Small intestine (tissue), 7 donors: ENCODE data around the gene TRIM46. TPM values are rescaled to one million over a fixed set of nuclear protein-coding genes. Genes with fewer than 3 reads are reported as not detected.

Source experiments
- DNase-seq, 2 donors: peaks; one replicate each; pipeline versions ENCODE4 v3.0.0 to v3.0.0-alpha.2; 2013
- FAIRE-seq: peaks from 2 replicates; lab custom pipeline; 2012; peaks lifted over from hg19 to GRCh38; lab: Jason Lieb, UNC
- H3K27ac ChIP-seq, 3 donors: one replicate each; pipeline ENCODE4 v1.5.1; 2013; ENCODE audit warnings: low read length in 2 of 3, mild to moderate bottlenecking in 2 of 3, control low read depth in 1 of 3, inconsistent platforms in 1 of 3, low read depth in 1 of 3, moderate library complexity in 1 of 3
- H3K27me3 ChIP-seq, 3 donors: one replicate each; pipeline ENCODE4 v1.6.1; 2013; ENCODE audit warnings: low read length in 3 of 3, inconsistent platforms in 1 of 3; ENCODE audit not compliant: control insufficient read depth in 3 of 3, insufficient read depth in 3 of 3
- H3K36me3 ChIP-seq, 3 donors: one replicate each; pipeline ENCODE4 v1.6.1; 2013; ENCODE audit warnings: low read length in 3 of 3, inconsistent platforms in 1 of 3, low read depth in 1 of 3, mild to moderate bottlenecking in 1 of 3, moderate library complexity in 1 of 3; ENCODE audit not compliant: control insufficient read depth in 3 of 3, insufficient read depth in 2 of 3
- H3K4me1 ChIP-seq, 3 donors: one replicate each; pipeline ENCODE4 v1.6.1; 2013; ENCODE audit warnings: low read length in 2 of 3, inconsistent platforms in 1 of 3, low read depth in 1 of 3, mild to moderate bottlenecking in 1 of 3, moderate library complexity in 1 of 3; ENCODE audit not compliant: control insufficient read depth in 3 of 3, insufficient read depth in 2 of 3
- H3K4me3 ChIP-seq, 3 donors: one replicate each; pipeline ENCODE4 v1.5.1; 2013; ENCODE audit warnings: low read length in 3 of 3, control low read depth in 1 of 3, inconsistent platforms in 1 of 3, low read depth in 1 of 3, mild to moderate bottlenecking in 1 of 3, moderate library complexity in 1 of 3
- H3K9me3 ChIP-seq, 2 donors: one replicate each; pipeline ENCODE4 v1.6.1; 2013; ENCODE audit warnings: low read depth in 1 of 2, low read length in 1 of 2; ENCODE audit not compliant: control insufficient read depth in 2 of 2, insufficient read depth in 1 of 2
- WGBS, 3 donors: extraction: QIAGEN DNeasy Blood & Tissue Kit; methylation state at CpG; one replicate each; pipeline ENCODE4 v1.1.7; 2013; 5-methylcytosine and 5-hydroxymethylcytosine counted together
- polyA plus RNA-seq, 4 donors: library from polyadenylated mRNA; stranded (reverse) in 3 of 4; unstranded in 1 of 4; fragments of 200-250 nt in 3 of 4; fragments of 120-200 nt in 1 of 4; gene quantifications; one replicate each; pipeline versions ENCODE4 v1.2.1 to v1.2.3, GENCODE V29; 2013
- donor health status: healthy with polysubstance abuse.
- donor health status: control.
- donor health status: control.
- donor health status: Bipolar disorder and iron deficiency.
- donor health status: healthy.

Gene TRIM46
- polyA plus RNA-seq, 4 donors: 0.27 to 0.64 (median 0.57) TPM; not detected in 1

- H3K27me3 ChIP-seq: peaks cover 0 to 6% (median 0%) of the 10 kb centered on the region in 3 donors
- peak overlapping the region; percentile 79 to 100 (median 96) for H3K27ac ChIP-seq
- H3K4me3 ChIP-seq: peak overlapping the region; percentile 60 to 93 (median 85)
- H3K36me3 ChIP-seq: peaks cover 0 to 34% (median 3%) of the 10 kb centered on the region in 3 donors
- DNase-seq (peak in 1 of 2 donors; percentile 35), FAIRE-seq (no peak)
- H3K9me3 ChIP-seq: no peaks in the 10 kb centered on the region
- WGBS, 3 donors: 1 to 3% (median 3%) methylated on average over 15 to 17 of the region's 17 CpGs
- peaks cover 0 to 55% (median 6%) of the 10 kb centered on the region in 3 donors for H3K4me1 ChIP-seq
These were observed 45.5 kb upstream of the TRIM46 start for GRCh38 chr1:155127967-155128754.

GRCh38 chr1:155128755-155129473 is 44.7 kb upstream of the TRIM46 start:
- 6 to 13% (median 10%) methylated on average over 12 to 14 of the region's 14 CpGs for WGBS, 3 donors
- Histone ChIP-seq H3K9me3 (no peaks in the 10 kb centered on the region), H3K4me3 (peak overlapping the region; percentile 60 to 93 (median 85)), H3K27ac (peak overlapping the region; percentile 79 to 100 (median 96)), H3K27me3 (peaks cover 0 to 6% (median 0%) of the 10 kb centered on the region in 3 donors), H3K36me3 (peaks cover 0 to 42% (median 3%) of the 10 kb centered on the region in 3 donors), H3K4me1 (peaks cover 0 to 58% (median 6%) of the 10 kb centered on the region in 3 donors)
- FAIRE-seq (no peak), DNase-seq (peak; percentile 93 to 97)

GRCh38 chr1:155130272-155131006 is 43.2 kb upstream of the TRIM46 start:
- FAIRE-seq (no peak), DNase-seq (peak; percentile 23 to 39)
- Histone ChIP-seq H3K4me1 (peaks cover 0 to 58% (median 0%) of the 10 kb centered on the region in 3 donors), H3K4me3 (peak overlapping the region; percentile 16 to 93 (median 85)), H3K27ac (peak overlapping the region; percentile 79 to 100 (median 96)), H3K36me3 (peaks cover 0 to 53% (median 6%) of the 10 kb centered on the region in 3 donors), H3K9me3 (no peaks in the 10 kb centered on the region), H3K27me3 (peaks cover 0 to 6% (median 0%) of the 10 kb centered on the region in 3 donors)
- 3 to 26% (median 11%) methylated on average over 6 of the region's 6 CpGs for WGBS, 3 donors

GRCh38 chr1:155131285-155131684 is 42.4 kb upstream of the TRIM46 start:
- Histone ChIP-seq H3K27me3 (no peaks in the 10 kb centered on the region), H3K27ac (peak overlapping the region; percentile 13 to 100 (median 96)), H3K36me3 (peaks cover 0 to 53% (median 6%) of the 10 kb centered on the region in 3 donors), H3K4me1 (peaks cover 0 to 49% (median 0%) of the 10 kb centered on the region in 3 donors), H3K9me3 (no peaks in the 10 kb centered on the region), H3K4me3 (peak overlapping the region in 1 of 3 donors; percentile 93)
- peak in 1 of 2 donors; percentile 91 for DNase-seq
- no peak for FAIRE-seq
- WGBS, 3 donors: 26 to 62% (median 44%) methylated on average over 8 of the region's 8 CpGs

GRCh38 chr1:155131856-155132255 is 41.8 kb upstream of the TRIM46 start:
- Histone ChIP-seq H3K36me3 (peaks cover 0 to 55% (median 6%) of the 10 kb centered on the region in 3 donors), H3K9me3 (no peaks in the 10 kb centered on the region), H3K4me3 (peak overlapping the region in 1 of 3 donors; percentile 93), H3K4me1 (peaks cover 1 to 46% (median 2%) of the 10 kb centered on the region in 3 donors), H3K27ac (peak overlapping the region; percentile 13 to 100 (median 96)), H3K27me3 (no peaks in the 10 kb centered on the region)
- 24 to 46% (median 37%) methylated on average over 2 of the region's 2 CpGs for WGBS, 3 donors
- FAIRE-seq (no peak), DNase-seq (peak; percentile 5 to 15)

GRCh38 chr1:155133799-155134281 is 39.8 kb upstream of the TRIM46 start:
- Histone ChIP-seq H3K27me3 (no peaks in the 10 kb centered on the region), H3K4me3 (no peak overlapping the region), H3K4me1 (peaks cover 4 to 49% (median 7%) of the 10 kb centered on the region in 3 donors), H3K9me3 (no peaks in the 10 kb centered on the region), H3K36me3 (peaks cover 0 to 72% (median 6%) of the 10 kb centered on the region in 3 donors), H3K27ac (peak overlapping the region; percentile 96 to 99 (median 98))
- FAIRE-seq: no peak
- WGBS, 3 donors: 27 to 64% (median 36%) methylated on average over 5 to 7 of the region's 7 CpGs
- peak; percentile 7 to 59 for DNase-seq

- DNase-seq: peak; percentile 20 to 25
- Histone ChIP-seq H3K27me3 (no peaks in the 10 kb centered on the region), H3K9me3 (no peaks in the 10 kb centered on the region), H3K36me3 (peaks cover 0 to 73% (median 6%) of the 10 kb centered on the region in 3 donors), H3K4me3 (peak overlapping the region in 1 of 3 donors; percentile 61), H3K4me1 (peaks cover 4 to 51% (median 7%) of the 10 kb centered on the region in 3 donors), H3K27ac (peak overlapping the region; percentile 96 to 99 (median 98))
- WGBS, 3 donors: 17 to 60% (median 39%) methylated on average over 1 of the region's 1 CpG
- FAIRE-seq: no peak
These were observed 39.3 kb upstream of the TRIM46 start for GRCh38 chr1:155134322-155134721.
